ENCODE results near the gene ROCK2. TPM values are rescaled to one million over a fixed set of nuclear protein-coding genes. Genes with fewer than 3 reads are reported as not detected.

Gene ROCK2
- total and polyA plus RNA-seq, 2 of the 8 experiments (the other 6 are each of a cell fraction or from before 2014, with no cell fraction given) = 2.7 to 29.0 TPM

DNA sequence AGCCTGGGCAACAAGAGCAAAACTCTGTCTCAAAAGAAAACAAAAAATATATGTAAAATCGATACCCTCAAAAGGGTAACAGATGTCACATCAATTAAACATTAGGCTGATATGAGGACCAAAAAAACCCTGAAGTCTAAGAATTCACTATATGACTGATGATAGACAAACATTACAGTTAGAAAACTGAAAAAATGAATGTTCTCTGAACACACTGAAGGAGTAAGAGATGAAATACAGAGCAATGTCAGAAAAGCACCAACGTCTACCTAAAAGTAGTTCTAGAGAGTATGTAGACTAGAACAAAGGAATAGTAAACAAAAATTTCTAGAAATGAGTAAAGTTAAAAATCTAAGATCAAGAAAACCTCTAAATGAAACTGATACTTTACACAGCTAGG, 107.3 kb downstream of the ROCK2 start:
- no peak overlapping the region for H3K14ac ChIP-seq (ENCODE audit: insufficient read length)
- no peak for FAIRE-seq
- H4K8ac ChIP-seq (ENCODE audit: extremely low read depth, insufficient read depth, low read length) = no peak overlapping the region
- H3K79me2 ChIP-seq (ENCODE audit: control insufficient read depth in 1 of 2, insufficient read depth in 2 of 2, low read length in 2 of 2) = 0 out of 4 replicates have a peak, but pooled peaks cover 0 to 12% of the 10 kb centered on the region in 2 experiments
- H2BK12ac ChIP-seq (ENCODE audit: low read depth, low read length) = no peak overlapping the region
- no peaks in the 10 kb centered on the region for H3K79me1 ChIP-seq (ENCODE audit: low read depth, low read length)
- no peak overlapping the region for H2BK5ac ChIP-seq (ENCODE audit: low read depth, low read length)
- H3K27me3 ChIP-seq (replicated peaks in 1 of 4; ENCODE audit: control insufficient read depth in 3 of 4, extremely low read depth in 1 of 4, insufficient read depth in 3 of 4, low read length in 3 of 4) = no peaks in the 10 kb centered on the region
- no peak overlapping the region for H3K4me2 ChIP-seq (ENCODE audit: insufficient read depth in 1 of 2, low read depth in 2 of 2, low read length in 2 of 2)
- no peak overlapping the region for H3K9ac ChIP-seq (replicated peaks in 1 of 4; ENCODE audit: extremely low read depth in 1 of 4, low read depth in 3 of 4, low read length in 3 of 4)
- H3K4me3 ChIP-seq (ENCODE audit: extremely low read depth in 1 of 4, insufficient read depth in 2 of 4, low read depth in 3 of 4, low read length in 4 of 4) = no peak overlapping the region
- H3K9me3 ChIP-seq (ENCODE audit: insufficient read depth in 2 of 2, low read depth in 1 of 2, low read length in 1 of 2) = no peaks in the 10 kb centered on the region
- H3K27ac ChIP-seq (ENCODE audit: low read depth, low read length) = no peak overlapping the region
- no peak overlapping the region for H3K18ac ChIP-seq (ENCODE audit: extremely low read depth, low read length)
- DNase-seq (ENCODE audit: low read depth in 1 of 2, low spot score in 2 of 2) = no peak
- no peak overlapping the region for H2BK15ac ChIP-seq (ENCODE audit: low read length)
- no peak overlapping the region for H2BK20ac ChIP-seq (ENCODE audit: low read length)
- no peak overlapping the region for H4K5ac ChIP-seq (ENCODE audit: insufficient read length, low read depth, low read length)
- H2AFZ ChIP-seq (ENCODE audit: low read length) = no peak overlapping the region
- no peak overlapping the region for H2BK120ac ChIP-seq (replicated peaks; ENCODE audit: low read depth, low read length)
- H4K91ac ChIP-seq (replicated peaks; ENCODE audit: insufficient read length, low read length) = no peak overlapping the region
- ChIA-PET CTCF (ENCODE audit: partially characterized antibody) (interaction anchor here (0.6 to 0.8 kb wide), 2 partner anchors 176 to 351 kb away, joined by 3 to 4 read pairs; no protein-coding TSS in a partner anchor), POLR2A (ENCODE audit: partially characterized antibody) (no interaction called here)
- peaks cover 0 to 3% (median 0%) of the 10 kb centered on the region in 4 experiments; a peak in 1 of 8 replicates for H3K36me3 ChIP-seq (ENCODE audit: control insufficient read depth in 2 of 4, insufficient read depth in 4 of 4, low read length in 3 of 4)
- no peaks in the 10 kb centered on the region; the same call in 1 of the 2 replicates for H3K23me2 ChIP-seq (ENCODE audit: low read depth, low read length)
- H3K56ac ChIP-seq (replicated peaks; ENCODE audit: insufficient read length, low read depth, low read length) = no peak overlapping the region
- peaks cover 0 to 1% of the 10 kb centered on the region in 2 experiments for H4K20me1 ChIP-seq (replicated peaks in 1 of 2; ENCODE audit: control insufficient read depth in 1 of 2, insufficient read depth in 2 of 2, low read length in 2 of 2)
- H3K4ac ChIP-seq (replicated peaks; ENCODE audit: insufficient read length, low read depth, low read length) = no peak overlapping the region
- H3K4me1 ChIP-seq (replicated peaks in 1 of 4; ENCODE audit: control insufficient read depth in 3 of 4, insufficient read depth in 4 of 4, low read length in 3 of 4) = no peaks in the 10 kb centered on the region
- H3K23ac ChIP-seq (ENCODE audit: insufficient read length) = no peak overlapping the region
- WGBS, 2 experiments (ENCODE audit: extremely low coverage in 1 of 2, insufficient coverage in 1 of 2, insufficient read length in 1 of 2, insufficient replicate concordance in 2 of 2, low coverage in 1 of 2, low lambda C conversion rate in 2 of 2, missing lambda C conversion rate in 1 of 2) = 86% methylated on average over 2 of the region's 2 CpGs; no CpG with 5 or more reads in 1 of the 2 experiments
- no peak overlapping the region for H2AK5ac ChIP-seq (ENCODE audit: low read depth, low read length)
- no peak for TF ChIP-seq HDAC2 (IDR thresholded peaks at IDR 0.05; ENCODE audit: borderline replicate concordance in 1 of 2, low read depth in 2 of 2, low read length in 2 of 2)
- TF ChIP-seq GTF2F1 (IDR thresholded peaks at IDR 0.05; ENCODE audit: borderline replicate concordance, low read depth, low read length) = no peak
- TF ChIP-seq, protein P1, sequence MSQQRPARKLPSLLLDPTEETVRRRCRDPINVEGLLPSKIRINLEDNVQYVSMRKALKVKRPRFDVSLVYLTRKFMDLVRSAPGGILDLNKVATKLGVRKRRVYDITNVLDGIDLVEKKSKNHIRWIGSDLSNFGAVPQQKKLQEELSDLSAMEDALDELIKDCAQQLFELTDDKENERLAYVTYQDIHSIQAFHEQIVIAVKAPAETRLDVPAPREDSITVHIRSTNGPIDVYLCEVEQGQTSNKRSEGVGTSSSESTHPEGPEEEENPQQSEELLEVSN (IDR thresholded peaks at IDR 0.05) = no peak
- TF ChIP-seq TAF7 (optimal IDR thresholded peaks at IDR 0.05; ENCODE audit: borderline replicate concordance, low read depth, low read length) = no peak
- TF ChIP-seq CTBP2 (IDR thresholded peaks at IDR 0.05; ENCODE audit: borderline replicate concordance, insufficient read depth, insufficient read length, low read length) = no peak
- no peak for TF ChIP-seq BRCA1 (IDR thresholded peaks at IDR 0.05; ENCODE audit: low read depth, low read length)
- TF ChIP-seq EZH2 (IDR thresholded peaks at IDR 0.05; ENCODE audit: low read depth, low read length, severe bottlenecking) = no peak
- TF ChIP-seq, protein P2, sequence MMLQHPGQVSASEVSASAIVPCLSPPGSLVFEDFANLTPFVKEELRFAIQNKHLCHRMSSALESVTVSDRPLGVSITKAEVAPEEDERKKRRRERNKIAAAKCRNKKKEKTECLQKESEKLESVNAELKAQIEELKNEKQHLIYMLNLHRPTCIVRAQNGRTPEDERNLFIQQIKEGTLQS (IDR thresholded peaks at IDR 0.05; ENCODE audit: insufficient read depth, low read depth, low read length) = no peak
- no peak for TF ChIP-seq GABPA (IDR thresholded peaks at IDR 0.05; ENCODE audit: borderline replicate concordance, insufficient read depth, low read length)
- TF ChIP-seq NANOG (IDR thresholded peaks at IDR 0.05; ENCODE audit: insufficient read depth, low read depth, low read length, poor library complexity, severe bottlenecking) = no peak
- TF ChIP-seq NRF1 (IDR thresholded peaks at IDR 0.05; ENCODE audit: low read depth, low read length) = no peak

Measured in H1 (cell line).